Activated CD4-positive, alpha-beta T cell treated with anti-CD3 and anti-CD28 coated beads, Interleukin-2, Interleukin-4, amounts not matched to agents 100 ng/mL and 50 ng/mL, durations not matched to agents 16 hours and 8 hours (primary cell): Measurements from ENCODE around the gene LHB.
"Not testable (repeated sequence)": the region's sequence is repeated elsewhere in the genome, so short reads cannot be mapped to it uniquely, and the experiment has no call there.

ENCODE experiments used
- DNase-seq: peaks from one replicate; pipeline ENCODE4 v3.0.0-alpha.2; 2020; ENCODE audit warnings: low spot score

LHB gene

DNA sequence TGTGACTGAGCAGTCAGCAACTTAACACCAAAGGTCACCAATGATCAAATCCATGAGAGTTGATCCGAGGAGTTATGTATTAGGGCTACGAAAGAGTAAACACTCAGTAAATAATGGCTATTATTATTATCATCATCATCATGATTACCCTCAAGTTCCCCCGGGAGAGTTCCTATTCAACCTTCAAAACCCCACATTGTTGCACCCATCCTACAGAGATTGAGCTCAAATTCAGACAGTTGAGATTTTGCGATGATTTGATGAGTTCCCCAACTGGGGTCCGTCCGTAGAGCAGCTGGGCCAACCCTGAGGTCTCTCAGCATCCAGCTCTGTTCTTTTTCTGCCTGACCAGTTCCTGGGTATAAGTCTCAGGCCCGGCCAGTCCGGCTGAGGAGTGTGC lies 21.2 kb upstream of the LHB start:
- not testable (repeated sequence) for DNase-seq

DNA sequence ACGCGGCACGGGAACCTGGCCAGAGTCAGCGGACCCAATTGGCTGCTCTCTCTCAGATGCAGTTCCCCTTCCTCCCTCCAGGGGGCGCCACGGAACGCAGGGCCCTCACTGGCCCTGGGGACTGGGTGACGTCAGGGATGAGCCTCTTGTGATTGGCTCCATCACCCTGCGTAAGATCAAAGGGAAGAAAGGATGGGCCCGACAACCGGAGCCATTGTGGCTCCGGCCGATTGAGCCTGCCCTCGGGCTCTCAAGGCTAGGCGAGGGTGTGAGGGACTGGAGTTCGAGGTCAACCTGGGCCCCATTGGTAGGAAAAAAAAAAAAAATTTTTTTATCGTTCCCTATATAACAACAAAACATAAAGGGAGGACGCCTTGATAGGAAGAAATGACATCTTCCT lies 19.9 kb upstream of the LHB start, which contains the start of gene CGB1:
CGB1 (minus strand) TSS at position 81 of the 400 bp plus-strand sequence. CDS start 184 bp downstream, outside the sequence.
- DNase-seq, result peak; percentile 70

DNA sequence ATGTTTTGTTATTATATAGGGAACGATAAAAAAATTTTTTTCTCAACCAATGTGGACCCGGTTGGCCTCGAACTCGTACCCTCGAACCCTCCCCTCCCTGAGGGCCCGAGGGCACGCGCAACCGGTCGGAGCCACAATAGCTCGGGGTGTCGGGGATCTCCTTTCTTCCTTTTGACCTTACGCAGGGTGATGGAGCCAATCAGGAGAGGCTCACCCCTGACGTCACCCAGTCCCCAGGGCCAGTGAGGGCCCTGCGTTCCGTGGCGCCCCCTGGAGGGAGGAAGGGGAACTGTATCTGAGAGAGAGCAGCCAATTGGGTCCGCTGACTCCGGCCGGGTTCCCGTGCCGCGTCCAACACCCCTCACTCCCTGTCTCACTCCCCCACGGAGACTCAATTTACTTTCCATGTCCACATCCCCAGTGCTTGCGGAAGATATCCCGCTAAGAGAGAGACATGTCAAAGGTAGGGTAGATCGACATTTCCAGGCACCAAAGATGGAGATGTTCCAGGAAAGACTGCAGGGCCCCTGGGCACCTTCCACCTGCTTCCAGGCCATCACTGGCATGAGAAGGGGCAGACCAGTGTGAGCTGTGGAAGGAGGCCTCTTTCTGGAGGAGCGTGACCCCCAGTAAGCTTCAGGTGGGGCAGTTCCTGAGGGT lies 14.9 kb upstream of the LHB start, which contains the start of gene CGB2:
CGB2 (plus strand) TSS at position 249 of the 660 bp plus-strand sequence; CDS start at position 455, 206 bp downstream.
- DNase-seq, result peak; percentile 91

DNA sequence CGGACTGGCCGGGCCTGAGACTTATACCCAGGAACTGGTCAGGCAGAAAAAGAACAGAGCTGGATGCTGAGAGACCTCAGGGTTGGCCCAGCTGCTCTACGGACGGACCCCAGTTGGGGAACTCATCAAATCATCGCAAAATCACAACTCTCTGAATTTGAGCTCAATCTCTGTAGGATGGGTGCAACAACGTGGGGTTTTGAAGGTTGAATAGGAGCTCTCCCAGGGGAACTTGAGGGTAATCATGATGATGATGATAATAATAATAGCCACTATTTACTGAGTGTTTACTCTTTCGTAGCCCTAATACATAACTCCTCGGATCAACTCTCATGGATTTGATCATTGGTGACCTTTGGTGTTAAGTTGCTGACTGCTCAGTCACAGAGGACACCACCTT lies 13.4 kb upstream of the LHB start:
- DNase-seq, result not testable (repeated sequence)

DNA sequence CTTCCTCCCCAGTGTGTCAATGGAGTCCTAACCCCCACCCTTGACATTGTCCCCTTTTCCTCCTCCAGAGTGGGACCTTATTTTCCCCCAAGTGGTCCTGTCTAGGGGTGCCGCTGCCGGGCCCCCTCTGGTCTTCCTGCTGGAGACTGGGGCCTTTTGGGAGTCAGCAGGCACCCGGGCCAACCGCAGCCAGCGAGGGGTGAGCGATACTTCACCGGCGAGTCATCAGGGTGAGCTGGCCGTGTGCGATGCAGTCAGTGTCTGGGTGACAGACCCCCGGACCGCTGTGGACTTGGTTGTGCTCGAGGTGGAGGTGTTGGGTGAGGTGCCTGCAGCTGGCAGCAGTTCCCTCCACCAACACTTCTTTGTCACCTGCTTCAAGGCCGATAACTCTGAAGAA lies 12.9 kb upstream of the LHB start:
- not testable (repeated sequence) for DNase-seq

DNA sequence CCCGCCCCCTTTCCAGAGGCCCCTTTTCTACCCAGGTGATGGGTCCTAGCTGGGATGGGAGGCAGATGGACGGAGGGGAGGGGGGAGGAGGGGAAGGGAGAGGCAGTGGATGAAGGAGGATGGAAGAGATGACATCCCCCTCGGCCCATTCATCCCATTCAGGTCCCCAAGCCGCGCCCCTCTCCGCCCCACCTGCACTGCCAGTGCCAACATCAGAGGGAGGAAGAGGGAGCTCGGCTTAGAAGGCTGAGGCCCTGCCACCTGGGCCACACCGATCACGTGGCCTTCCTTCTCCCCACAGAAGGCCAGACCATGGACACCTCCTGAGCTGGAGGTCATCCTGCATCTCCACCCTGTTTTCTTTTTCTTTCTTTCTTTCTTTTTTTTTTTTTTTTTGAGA lies 11.8 kb upstream of the LHB start:
- DNase-seq, result not testable (repeated sequence)

DNA sequence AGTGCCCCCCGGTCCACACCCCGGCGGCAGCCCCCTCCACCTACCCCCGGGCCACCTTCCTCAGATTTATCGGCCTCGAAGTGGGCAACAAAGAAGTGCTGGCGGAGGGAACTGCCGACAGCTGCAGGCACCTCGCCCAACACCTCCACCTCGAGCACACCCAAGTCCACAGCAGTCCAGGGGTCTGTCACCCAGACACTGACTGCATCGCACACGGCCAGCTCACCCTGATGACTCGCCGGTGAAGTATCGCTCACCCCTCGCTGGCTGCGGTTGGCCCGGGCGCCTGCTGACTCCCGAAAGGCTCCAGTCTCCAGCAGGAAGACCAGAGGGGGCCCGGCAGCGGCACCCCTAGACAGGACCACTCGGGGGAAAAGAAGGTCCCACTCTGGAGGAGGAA lies 8.7 kb upstream of the LHB start:
- not testable (repeated sequence) for DNase-seq

DNA sequence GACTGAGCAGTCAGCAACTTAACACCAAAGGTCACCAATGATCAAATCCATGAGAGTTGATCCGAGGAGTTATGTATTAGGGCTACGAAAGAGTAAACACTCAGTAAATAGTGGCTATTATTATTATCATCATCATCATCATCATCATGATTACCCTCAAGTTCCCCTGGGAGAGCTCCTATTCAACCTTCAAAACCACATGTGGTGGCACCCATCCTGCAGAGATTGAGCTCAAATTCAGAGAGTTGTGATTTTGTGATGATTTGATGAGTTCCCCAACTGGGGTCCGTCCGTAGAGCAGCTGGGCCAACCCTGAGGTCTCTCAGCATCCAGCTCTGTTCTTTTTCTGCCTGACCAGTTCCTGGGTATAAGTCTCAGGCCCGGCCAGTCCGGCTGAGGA lies 8.2 kb upstream of the LHB start:
- not testable (repeated sequence) for DNase-seq

DNA sequence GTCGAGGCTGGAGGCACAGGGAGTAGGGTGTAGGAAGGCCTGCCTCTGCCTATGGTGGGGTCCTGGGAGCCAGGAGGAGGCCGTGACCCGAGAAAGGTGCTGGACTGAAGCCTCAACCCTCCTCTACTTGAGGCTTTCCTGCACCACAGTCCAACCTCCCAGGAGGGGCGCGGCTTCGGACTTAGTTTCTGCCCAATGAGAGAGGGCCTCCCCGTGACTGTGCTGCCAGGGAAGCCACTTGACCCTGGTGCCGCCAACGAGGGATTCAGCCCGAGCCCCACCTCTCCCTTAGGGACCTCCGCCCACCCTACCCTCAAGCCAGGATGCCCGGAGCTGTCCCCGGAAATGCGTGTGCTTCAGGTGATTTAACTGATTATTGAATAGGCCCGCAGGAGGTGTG lies 7.3 kb upstream of the LHB start, which contains the start of gene CGB3:
CGB3 (minus strand) TSS at position 101 of the 400 bp plus-strand sequence. CDS start 362 bp downstream, outside the sequence.
- DNase-seq, result not testable (repeated sequence)

DNA sequence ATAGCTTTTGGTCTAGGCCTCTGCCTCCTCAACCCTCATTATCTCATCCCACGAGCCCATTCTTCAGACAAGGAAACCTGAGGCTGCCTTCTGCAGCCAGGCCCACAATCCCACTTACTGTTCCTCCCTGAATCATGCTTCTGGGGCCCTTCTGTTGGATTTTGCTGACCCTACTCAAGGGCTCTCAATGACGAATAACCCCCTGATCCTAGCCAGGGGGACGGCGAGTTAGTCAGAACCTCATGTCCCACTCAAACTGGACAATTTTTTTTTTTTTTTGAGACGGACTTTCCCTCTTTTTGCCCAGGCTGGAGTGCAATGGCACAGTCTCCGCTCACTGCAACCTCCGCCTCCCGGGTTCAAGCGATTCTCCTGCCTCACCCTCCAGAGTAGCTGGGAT lies 5.2 kb upstream of the LHB start:
- DNase-seq, result no peak

DNA sequence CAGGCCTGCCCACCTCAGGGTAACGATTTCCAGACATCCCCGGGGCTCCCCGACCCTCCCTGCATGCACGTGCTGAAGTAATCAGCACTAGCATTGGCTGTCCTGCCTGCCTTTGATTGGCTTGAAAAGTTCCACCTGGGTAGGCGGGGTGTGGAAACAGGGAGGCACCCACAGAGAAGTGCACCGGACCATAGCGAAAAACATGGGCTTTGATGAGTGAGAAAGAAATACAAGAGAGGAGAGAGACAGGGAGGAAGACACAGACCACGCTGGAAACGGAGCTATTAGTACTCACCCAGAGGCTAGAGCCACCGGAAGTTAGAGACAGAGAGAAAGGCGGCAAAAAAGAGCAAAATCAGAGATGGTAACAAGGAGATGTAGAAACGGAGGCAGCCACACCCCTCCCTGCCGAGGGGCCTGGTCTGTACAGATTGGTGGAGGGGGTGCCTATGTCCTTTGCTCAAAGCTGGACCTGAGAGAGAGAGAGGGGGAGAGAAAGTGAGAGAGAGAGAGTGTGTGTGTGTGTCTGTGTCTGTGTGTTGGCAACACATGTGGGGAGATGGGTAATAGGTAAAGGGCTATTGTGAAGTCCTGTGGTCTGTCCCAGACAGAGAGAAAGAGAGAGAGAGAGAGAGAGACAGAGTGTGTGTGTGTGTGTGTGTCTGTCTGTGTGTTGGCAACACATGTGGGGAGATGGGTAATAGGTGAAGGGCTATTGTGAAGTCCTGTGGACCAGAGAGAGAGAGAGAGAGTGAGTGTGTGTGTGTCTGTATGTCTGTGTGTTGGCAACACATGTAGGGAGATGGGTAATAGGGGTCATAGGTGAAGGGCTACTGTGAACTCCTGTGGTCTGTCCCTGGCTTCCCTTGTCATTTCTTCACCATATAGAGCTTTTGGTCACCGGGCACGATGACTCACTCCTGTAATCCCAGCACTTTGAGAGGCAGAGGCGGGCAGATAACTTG lies 4.3 kb upstream of the LHB start:
- peak; percentile 29 for DNase-seq

DNA sequence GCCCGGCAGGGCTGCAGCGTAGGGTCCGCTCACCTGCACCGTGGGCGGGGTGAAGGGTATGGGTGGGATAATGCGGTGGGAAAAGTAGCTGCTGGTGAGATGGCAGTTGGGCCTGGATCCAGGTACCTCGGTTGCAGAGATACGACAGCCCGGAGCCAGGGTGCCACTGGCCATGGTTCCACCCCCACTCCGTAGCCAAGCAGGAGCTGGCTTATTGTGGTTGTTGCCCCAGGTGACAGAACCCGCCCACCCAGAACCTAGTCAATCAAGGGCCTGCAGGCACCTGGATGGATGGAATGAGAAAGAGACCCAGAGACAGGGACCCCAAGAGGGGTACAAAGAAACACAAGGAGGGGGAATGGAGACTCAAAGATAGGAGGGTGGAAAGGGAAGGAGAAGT lies 3.5 kb upstream of the LHB start:
- DNase-seq, result no peak

DNA sequence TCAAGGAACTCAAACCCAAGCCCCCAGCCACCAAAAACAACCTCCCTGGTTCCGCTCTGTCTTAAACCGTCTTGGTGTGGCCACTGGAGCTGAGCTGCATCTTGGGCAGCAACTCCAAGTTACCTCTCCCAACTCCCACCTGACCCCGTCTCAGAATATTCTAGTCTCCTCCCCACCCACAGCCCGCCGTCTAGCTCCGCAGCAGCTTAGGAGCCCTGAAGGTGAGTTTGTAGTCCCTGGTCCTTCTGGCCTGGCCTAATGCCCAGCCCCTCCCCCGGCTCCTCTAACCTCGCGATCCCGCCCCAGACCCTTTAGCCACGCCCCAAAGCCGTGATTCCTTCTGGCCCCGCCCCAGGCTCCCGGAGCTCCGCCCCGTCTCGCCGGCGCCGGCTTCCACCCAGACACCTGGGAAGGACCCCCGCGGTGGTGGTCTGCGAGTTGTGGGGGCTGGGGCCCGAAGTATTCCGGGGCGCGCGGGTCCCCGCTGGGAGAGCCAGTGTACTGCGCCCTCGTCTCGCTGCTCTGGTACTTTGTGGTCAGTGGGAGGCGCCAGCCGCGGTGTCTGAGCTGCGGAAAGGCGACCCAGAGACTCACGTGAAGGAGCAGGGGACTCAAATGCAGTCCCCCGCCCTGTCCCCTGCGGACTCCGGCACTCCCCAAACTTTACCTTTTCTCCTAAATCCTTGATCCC lies 2.5 kb upstream of the LHB start:
- peak; percentile 53 for DNase-seq

DNA sequence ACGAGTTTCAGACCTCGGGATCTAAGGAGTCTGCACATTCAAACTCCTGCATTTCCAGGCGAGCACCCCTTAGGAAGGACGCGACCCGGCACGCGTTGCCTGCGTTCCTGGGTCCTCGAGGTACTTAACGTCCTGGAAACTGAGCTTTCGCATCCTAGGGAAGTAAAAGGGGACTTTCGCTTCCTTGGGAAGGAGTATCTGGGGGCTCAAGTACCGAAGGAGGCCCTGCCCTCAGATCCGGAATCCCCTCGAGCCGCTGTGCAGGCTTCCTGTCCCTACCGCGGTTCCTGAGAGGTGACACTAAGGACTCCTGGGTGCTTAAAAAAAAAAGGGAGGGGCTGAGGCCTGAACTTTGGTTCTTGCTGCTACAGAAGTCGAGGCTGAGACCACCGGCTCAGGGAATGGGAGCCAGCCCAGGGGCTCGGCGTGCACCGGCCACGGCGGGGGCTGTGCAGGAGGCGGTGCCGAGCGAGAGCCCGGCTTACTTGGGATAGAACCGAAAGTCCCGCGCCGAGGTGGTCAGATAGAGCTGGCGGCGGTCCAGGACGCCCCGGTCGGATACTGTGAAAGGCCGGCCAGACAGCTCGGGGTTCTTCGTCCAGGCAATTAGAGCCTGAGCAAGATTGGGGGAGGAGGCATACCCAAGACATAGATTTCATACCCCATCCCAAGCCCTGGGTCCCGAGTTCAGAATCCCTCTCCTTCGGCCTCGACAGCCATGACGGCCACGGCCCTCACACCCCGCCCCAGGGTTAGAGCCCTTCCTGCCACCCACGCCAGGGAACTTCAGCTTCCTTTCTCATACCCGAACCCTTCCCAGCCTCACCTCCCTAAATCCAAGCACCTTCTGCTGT lies 1.7 kb upstream of the LHB start:
- peak; percentile 25 for DNase-seq

DNA sequence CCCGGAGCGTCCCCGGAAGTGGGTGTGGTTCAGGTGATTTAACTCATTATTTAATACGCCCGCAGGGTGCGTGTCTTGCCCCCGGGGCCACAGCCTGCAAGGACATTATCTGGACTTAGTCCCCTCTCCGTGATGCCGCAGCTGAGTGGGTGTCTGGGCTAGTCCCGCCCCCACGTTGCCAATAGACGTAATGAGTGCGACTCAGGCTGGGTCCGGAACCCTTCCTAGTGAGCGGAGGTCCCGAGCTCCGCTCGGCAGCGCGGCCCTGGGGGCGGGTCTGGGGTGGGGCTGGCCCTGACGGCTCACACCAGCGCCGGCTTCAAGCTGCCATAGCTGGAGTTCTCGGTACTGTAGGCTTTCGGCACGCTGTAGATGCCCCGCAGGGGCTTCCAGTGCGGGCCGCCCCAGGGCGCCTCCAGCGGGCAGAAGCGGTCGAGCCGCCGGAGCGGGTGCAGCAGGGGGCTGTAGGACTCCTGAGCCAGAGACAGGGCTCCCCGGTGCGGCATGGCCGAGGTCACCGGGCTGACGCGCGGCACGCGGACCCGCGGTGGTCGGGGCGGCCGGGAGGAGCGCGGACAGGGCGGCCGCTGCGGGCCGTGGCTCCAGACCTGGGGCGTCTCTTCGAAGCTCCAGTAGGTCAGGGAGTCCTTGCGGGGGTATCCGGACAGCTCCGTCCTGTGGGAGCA lies 918 bp upstream of the LHB start:
- peak; percentile 59 for DNase-seq

DNA sequence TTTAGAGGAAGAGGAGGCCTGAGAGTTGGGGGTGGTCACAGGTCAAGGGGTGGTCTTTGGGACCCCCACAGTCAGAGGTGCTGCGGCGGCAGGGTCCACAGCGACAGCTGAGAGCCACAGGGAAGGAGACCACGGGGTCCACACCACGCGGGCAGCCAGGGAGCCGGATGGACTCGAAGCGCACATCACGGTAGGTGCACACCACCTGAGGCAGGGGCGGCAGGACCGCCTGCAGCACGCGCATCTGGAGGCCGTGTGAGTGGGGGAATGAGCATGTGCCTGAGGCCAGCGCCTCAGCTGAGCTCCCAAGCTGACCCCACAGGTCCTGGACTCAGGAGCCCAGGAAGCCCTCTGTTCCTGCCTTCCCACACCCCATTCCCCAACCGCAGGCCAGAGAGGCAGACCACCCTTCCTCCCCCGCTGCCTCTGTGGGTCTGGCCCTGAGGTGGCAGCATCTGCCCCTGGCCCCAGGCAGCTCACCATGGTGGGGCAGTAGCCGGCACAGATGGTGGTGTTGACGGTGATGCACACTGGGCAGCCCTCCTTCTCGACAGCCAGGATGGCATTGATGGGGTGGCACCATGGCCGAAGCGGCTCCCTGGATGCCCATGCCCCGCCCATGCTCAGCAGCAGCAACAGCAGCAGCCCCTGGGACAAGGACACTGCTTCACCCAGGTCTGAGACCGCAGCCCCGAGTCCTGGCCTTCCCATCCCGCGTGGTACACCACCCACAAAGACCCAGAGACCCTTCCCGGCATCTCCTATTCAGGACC lies 638 bp downstream of the LHB start:
- DNase-seq, result no peak

DNA sequence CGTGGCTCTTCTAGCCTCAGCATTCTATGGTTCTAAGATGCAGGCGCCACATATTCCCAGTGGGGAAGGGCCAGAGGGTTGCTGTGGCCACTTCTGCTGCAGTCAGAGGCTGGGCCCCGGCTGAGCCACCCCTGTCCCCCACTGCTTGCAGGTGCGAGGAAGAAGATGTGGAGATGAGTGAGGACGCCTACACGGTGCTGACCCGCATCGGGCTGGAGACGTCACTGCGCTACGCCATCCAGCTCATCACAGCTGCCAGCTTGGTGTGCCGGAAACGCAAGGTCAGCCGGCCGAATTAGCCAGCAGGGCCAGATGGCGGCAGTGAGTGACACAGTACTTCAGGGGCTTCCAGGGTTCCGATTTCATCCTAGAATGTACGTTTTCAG lies 2.0 kb downstream of the LHB start:
- no peak for DNase-seq

DNA sequence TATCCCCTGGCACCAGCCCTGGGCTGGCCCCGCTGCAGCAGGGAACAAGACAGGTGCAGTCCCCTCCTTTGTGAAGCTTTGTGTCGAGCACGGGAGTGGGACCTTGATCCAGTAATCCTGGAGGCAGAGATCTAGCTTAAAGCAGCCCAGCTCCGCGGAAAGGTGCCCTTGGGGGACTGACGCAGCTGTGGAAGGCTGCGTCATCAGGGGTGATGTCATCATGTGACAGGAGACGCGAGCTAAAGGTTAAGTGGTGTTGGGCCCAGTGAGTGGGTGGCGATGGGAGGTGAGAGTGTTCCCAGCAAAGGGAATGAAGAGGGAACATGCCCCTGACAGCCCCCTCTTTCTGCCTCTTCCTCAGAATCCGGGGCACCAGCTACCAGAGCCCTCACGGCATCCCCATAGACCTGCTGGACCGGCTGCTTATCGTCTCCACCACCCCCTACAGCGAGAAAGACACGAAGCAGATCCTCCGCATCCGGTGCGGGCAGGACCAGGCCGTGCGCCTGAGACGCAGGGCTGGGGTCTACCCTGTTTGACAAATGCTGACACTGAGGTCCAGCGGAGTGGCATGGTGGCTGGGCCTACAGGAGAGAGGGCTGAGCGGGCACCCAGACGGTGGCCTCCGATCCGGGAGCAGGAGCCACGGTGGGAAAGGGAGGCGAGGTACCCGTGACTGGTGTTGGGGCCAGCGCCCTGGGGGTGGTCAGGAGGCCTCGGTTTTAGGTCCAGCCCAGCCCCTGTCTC lies 2.6 kb downstream of the LHB start:
- DNase-seq, result no peak

DNA sequence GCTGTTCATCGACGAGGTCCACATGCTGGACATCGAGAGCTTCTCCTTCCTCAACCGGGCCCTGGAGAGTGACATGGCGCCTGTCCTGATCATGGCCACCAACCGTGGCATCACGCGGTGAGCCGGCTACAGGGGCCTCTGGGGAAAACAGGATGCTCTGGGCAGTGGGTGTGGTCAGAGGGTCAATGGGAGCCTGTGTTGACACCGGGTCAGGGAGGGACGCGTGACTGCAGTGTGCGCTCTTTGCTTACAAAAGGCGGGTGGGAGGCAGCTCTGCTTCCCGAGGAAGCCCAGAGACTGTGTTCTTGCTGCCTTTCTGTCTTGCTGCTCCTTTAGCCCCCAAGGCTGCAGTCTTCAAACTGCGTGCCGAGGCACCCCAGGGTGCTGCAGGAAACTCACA lies 5.7 kb downstream of the LHB start:
- DNase-seq, result no peak
